ENCODE results near the gene INTS6L. TPM values are rescaled to one million over a fixed set of nuclear protein-coding genes. Genes with fewer than 3 reads are reported as not detected.
"Not testable (repeated sequence)": the region's sequence is repeated elsewhere in the genome, so short reads cannot be mapped to it uniquely, and the experiment has no call there.

Gene INTS6L
- total RNA-seq, 1 experiment from 2014 or later: 6.1 TPM

- no peak for DNase-seq (ENCODE audit: low read depth)
These were observed 75.1 kb downstream of the INTS6L start for GRCh38 chrX:135595543-135595942.

- DNase-seq (ENCODE audit: low read depth): peak; percentile 14
These were observed 76.0 kb downstream of the INTS6L start for GRCh38 chrX:135596495-135596894.

DNA sequence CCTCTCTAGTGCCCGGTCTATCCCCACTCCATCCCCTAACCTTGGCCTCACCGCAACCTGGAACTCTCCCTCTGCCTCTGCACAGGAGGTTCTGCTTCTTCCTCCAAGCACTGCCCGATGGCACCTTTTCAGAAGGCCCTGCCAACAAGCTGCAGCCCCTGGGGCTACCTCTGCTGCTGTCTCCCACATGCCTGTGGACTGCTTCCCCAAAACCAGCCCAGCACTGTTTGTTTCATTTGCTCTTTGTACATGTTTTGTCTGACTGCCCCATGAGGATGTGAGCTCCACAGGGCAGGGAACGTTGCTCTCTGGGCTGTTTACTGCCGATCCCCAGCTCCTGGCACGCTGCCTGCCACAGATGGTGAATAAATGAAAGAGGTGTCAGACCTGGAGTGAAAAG is 85.4 kb downstream of the INTS6L start:
- no peak for DNase-seq (ENCODE audit: low read depth)

GRCh38 chrX:135624408-135625204 is 104.1 kb downstream of the INTS6L start:
- DNase-seq (ENCODE audit: low read depth): not testable (repeated sequence)

DNA sequence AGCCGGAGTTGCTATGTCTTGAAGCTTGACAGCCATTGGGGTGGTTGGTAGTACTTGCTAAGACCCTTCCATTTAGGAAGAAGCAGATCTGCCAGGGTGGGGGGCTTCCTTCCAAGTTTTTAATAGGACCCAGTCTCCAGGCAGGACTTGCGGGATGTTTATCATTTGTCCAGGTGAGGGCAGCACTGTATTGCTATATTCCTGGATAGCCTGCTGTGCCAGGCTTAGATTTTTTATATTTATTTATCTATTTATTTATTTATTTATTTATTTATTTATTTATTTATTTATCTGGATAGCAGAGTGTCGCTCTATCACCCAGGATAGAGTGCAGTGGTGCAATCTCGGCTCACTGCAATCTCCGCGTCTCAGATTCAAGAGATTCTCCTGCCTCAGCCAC is 105.5 kb downstream of the INTS6L start:
- DNase-seq (ENCODE audit: low read depth): peak; percentile 12

- DNase-seq (ENCODE audit: low read depth): no peak
These were observed 108.9 kb downstream of the INTS6L start for GRCh38 chrX:135629342-135629741.

Other genes starting within 250 kb of the INTS6L start
- gene ETDC, start 211.2 kb upstream of the INTS6L start, total RNA-seq (2014; rRNA removed): not detected in 2 replicates
- gene ZNF75D, start 176.6 kb upstream of the INTS6L start, total RNA-seq (2014; rRNA removed): 3.2 and 4.5 TPM in 2 replicates
- 9.4 and 11.0 TPM in 2 replicates for gene ZNF449, start 175.9 kb upstream of the INTS6L start, total RNA-seq (2014; rRNA removed)
- 0.11 TPM in 1 of 2 replicates, not detected in the other for gene SMIM10L2A, start 98.7 kb upstream of the INTS6L start, total RNA-seq (2014; rRNA removed)
- gene CT45A1, start 193.0 kb downstream of the INTS6L start, total RNA-seq (2014; rRNA removed): not detected in 2 replicates
- not detected in 2 replicates for gene CT45A3, start 247.5 kb downstream of the INTS6L start, total RNA-seq (2014; rRNA removed)

All from LHCN-M2 (cell line).